Mesenchymal stem cell (in vitro differentiated cells and primary cell): ENCODE measurements around the gene SEZ6L2.

Experiments
- DNase-seq: peaks from one replicate; pipeline ENCODE4 v3.0.0-alpha.2; 2013
- H2AFZ ChIP-seq: one replicate; pipeline ENCODE4 v1.6.1; 2013; ENCODE audit warnings: low read depth, mild to moderate bottlenecking, control low read depth, inconsistent platforms, low read length, moderate library complexity
- H2AK5ac ChIP-seq: 2 replicates; pipeline ENCODE4 v1.6.1; 2013; ENCODE audit warnings: low read length, moderate library complexity, mild to moderate bottlenecking, inconsistent platforms; ENCODE audit not compliant: severe bottlenecking
- H2BK120ac ChIP-seq: one replicate; pipeline ENCODE4 v1.6.1; 2013; ENCODE audit warnings: low read depth, mild to moderate bottlenecking, inconsistent platforms, low read length, moderate library complexity
- H2BK12ac ChIP-seq, 2 experiments: one replicate each; pipeline ENCODE4 v1.6.1; 2013; ENCODE audit warnings: inconsistent platforms in 2 of 2, low read length in 2 of 2, mild to moderate bottlenecking in 2 of 2, moderate library complexity in 2 of 2, control low read depth in 1 of 2
- H2BK15ac ChIP-seq: one replicate; pipeline ENCODE4 v1.6.1; 2013; ENCODE audit warnings: mild to moderate bottlenecking, low read depth, inconsistent platforms; ENCODE audit not compliant: poor library complexity, severe bottlenecking
- H2BK5ac ChIP-seq: 2 replicates; pipeline ENCODE4 v1.6.1; 2013; ENCODE audit warnings: low read depth, mild to moderate bottlenecking, low read length, control low read depth, inconsistent platforms; ENCODE audit not compliant: poor library complexity, severe bottlenecking
- H3K14ac ChIP-seq, 2 experiments: one replicate each; pipeline ENCODE4 v1.6.1; 2013; ENCODE audit warnings: inconsistent platforms in 2 of 2, low read length in 2 of 2, control low read depth in 1 of 2, mild to moderate bottlenecking in 1 of 2, moderate library complexity in 1 of 2
- H3K18ac ChIP-seq, 2 experiments: one replicate each; pipeline ENCODE4 v1.6.1; 2013; ENCODE audit warnings: inconsistent platforms in 2 of 2, low read length in 2 of 2, control low read depth in 1 of 2, low read depth in 1 of 2, mild to moderate bottlenecking in 1 of 2
- H3K23ac ChIP-seq, 2 experiments: one replicate each; pipeline ENCODE4 v1.6.1; 2013; ENCODE audit warnings: inconsistent platforms in 2 of 2, low read length in 2 of 2, mild to moderate bottlenecking in 2 of 2, moderate library complexity in 2 of 2, control low read depth in 1 of 2
- H3K27ac ChIP-seq: 2 replicates; pipeline ENCODE4 v1.5.1; 2013; ENCODE audit warnings: mild to moderate bottlenecking, moderate library complexity, low read length, control low read depth, inconsistent platforms; ENCODE audit not compliant: poor library complexity, severe bottlenecking
- H3K27me3 ChIP-seq, 2 experiments: 2 replicates each; pipeline versions ENCODE4 v1.6.1 to v1.7.0; 2013; ENCODE audit warnings: low read length in 2 of 2, mild to moderate bottlenecking in 2 of 2, moderate library complexity in 2 of 2, control low read depth in 1 of 2, inconsistent platforms in 1 of 2; ENCODE audit not compliant: control insufficient read depth in 1 of 2, insufficient read depth in 1 of 2
- H3K36me3 ChIP-seq, 2 experiments: 2 replicates each; pipeline versions ENCODE4 v1.6.1 to v1.7.0; 2013; ENCODE audit warnings: low read length in 2 of 2, control low read depth in 1 of 2, inconsistent platforms in 1 of 2, low read depth in 1 of 2, mild to moderate bottlenecking in 1 of 2; ENCODE audit not compliant: insufficient read depth in 2 of 2, control insufficient read depth in 1 of 2
- H3K4ac ChIP-seq, 2 experiments: one replicate each; pipeline ENCODE4 v1.6.1; 2013; ENCODE audit warnings: inconsistent platforms in 2 of 2, low read length in 2 of 2, mild to moderate bottlenecking in 2 of 2, moderate library complexity in 2 of 2, control low read depth in 1 of 2, low read depth in 1 of 2
- H3K4me1 ChIP-seq: 2 replicates; pipeline ENCODE4 v1.6.1; 2013; ENCODE audit warnings: low read depth, low read length, control low read depth; ENCODE audit not compliant: control insufficient read depth, insufficient read depth
- H3K4me2 ChIP-seq: 2 replicates; pipeline ENCODE4 v1.6.1; 2013; ENCODE audit warnings: low read length, mild to moderate bottlenecking, inconsistent platforms; ENCODE audit not compliant: poor library complexity, severe bottlenecking
- H3K4me3 ChIP-seq, 2 experiments: 2 replicates each; pipeline versions ENCODE4 v1.5.1 to v1.7.0; 2013; ENCODE audit warnings: low read length in 2 of 2, mild to moderate bottlenecking in 2 of 2, control low read depth in 1 of 2, low read depth in 1 of 2; ENCODE audit not compliant: insufficient read depth in 1 of 2
- H3K79me1 ChIP-seq: replicated peaks from 2 replicates; pipeline ENCODE4 v1.6.1; 2013; ENCODE audit warnings: mild to moderate bottlenecking, control low read depth, low read length, inconsistent platforms; ENCODE audit not compliant: poor library complexity, severe bottlenecking
- H3K9ac ChIP-seq: 2 replicates; pipeline ENCODE4 v1.7.0; 2013; ENCODE audit warnings: mild to moderate bottlenecking, low read length, moderate library complexity
- H3K9me3 ChIP-seq: 2 replicates; pipeline ENCODE4 v1.7.0; 2013; ENCODE audit warnings: mild to moderate bottlenecking, low read length; ENCODE audit not compliant: control insufficient read depth
- H4K8ac ChIP-seq: one replicate; pipeline ENCODE4 v1.6.1; 2013; ENCODE audit warnings: inconsistent platforms, mild to moderate bottlenecking, low read length, moderate library complexity
- H4K91ac ChIP-seq: one replicate; pipeline ENCODE4 v1.6.1; 2013; ENCODE audit warnings: mild to moderate bottlenecking, low read length, inconsistent platforms
- WGBS: methylation state at CpG from one replicate; pipeline ENCODE4 v1.1.7; 2013; ENCODE audit warnings: mixed read lengths; 5-methylcytosine and 5-hydroxymethylcytosine counted together

SEZ6L2 gene

GRCh38 chr16:29925105-29925756 lies 25.9 kb upstream of the SEZ6L2 start:
- Histone ChIP-seq H2BK5ac (no peak overlapping the region), H3K4me3 (peak overlapping the region; percentile 82 to 88), H3K79me1 (peaks cover 18% of the 10 kb centered on the region), H3K27ac (no peak overlapping the region), H4K91ac (no peak overlapping the region), H3K9me3 (no peaks in the 10 kb centered on the region), H3K9ac (peak overlapping the region; percentile 93), H3K18ac (peak overlapping the region in 1 of 2 experiments; percentile 93), H3K4ac (peak overlapping the region in 1 of 2 experiments; percentile 62), H3K14ac (peak overlapping the region in 1 of 2 experiments; percentile 92), H3K27me3 (no peaks in the 10 kb centered on the region), H3K4me1 (peaks cover 16% of the 10 kb centered on the region), H2BK12ac (no peak overlapping the region), H3K4me2 (peak overlapping the region; percentile 75), H4K8ac (no peak overlapping the region), H3K23ac (peak overlapping the region in 1 of 2 experiments; percentile 64), H2BK120ac (no peak overlapping the region), H2AFZ (no peak overlapping the region), H3K36me3 (peaks cover 7 to 29% of the 10 kb centered on the region in 2 experiments), H2AK5ac (no peak overlapping the region), H2BK15ac (no peak overlapping the region)
- 10% methylated on average over 9 of the region's 9 CpGs for WGBS
- peak; percentile 25 for DNase-seq

DNA sequence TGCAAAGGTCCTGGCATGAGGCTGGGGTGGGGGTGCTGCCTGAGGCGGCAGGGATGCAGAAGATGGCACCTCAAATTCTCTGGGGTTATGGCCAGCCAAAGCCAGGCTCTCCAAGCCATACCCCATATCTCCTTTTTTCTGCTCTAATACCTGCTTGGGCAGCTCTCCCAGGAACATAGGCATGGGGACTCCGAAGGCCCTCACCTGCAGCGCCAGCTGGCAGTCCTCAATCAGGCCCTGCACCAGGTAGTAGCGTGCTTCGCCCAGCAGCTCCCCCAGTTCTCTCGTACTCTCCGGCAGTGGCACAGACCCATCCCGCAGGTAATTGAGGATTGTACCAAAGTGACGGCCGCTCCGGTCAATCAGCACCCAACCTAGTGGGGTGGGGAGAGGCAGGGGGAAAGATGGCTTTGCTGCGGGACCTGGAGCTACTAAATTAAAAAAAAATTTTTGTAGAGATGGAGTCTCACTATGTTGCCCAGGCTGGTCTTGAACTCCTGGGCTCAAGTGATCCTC lies 23.7 kb upstream of the SEZ6L2 start:
- Histone ChIP-seq H3K4me2 (no peak overlapping the region), H2BK5ac (no peak overlapping the region), H3K4me3 (no peak overlapping the region), H3K27me3 (no peaks in the 10 kb centered on the region), H3K9me3 (no peaks in the 10 kb centered on the region), H3K79me1 (peaks cover 21% of the 10 kb centered on the region), H3K36me3 (peaks cover 14 to 46% of the 10 kb centered on the region in 2 experiments), H3K14ac (no peak overlapping the region), H2BK15ac (no peak overlapping the region), H3K9ac (no peak overlapping the region), H2AK5ac (no peak overlapping the region), H3K23ac (peak overlapping the region in 1 of 2 experiments; percentile 69), H4K91ac (no peak overlapping the region), H3K18ac (no peak overlapping the region), H4K8ac (no peak overlapping the region), H2BK120ac (no peak overlapping the region), H3K4ac (no peak overlapping the region), H2BK12ac (no peak overlapping the region), H2AFZ (no peak overlapping the region), H3K27ac (no peak overlapping the region), H3K4me1 (peaks cover 16% of the 10 kb centered on the region)
- DNase-seq: no peak
- 97% methylated on average over 12 of the region's 12 CpGs for WGBS

GRCh38 chr16:29922326-29922725 lies 23.0 kb upstream of the SEZ6L2 start:
- H3K79me1 ChIP-seq: peaks cover 21% of the 10 kb centered on the region
- no peak overlapping the region for H2BK120ac ChIP-seq
- no peak overlapping the region for H2BK5ac ChIP-seq
- DNase-seq: no peak
- H3K36me3 ChIP-seq: peaks cover 18 to 50% of the 10 kb centered on the region in 2 experiments
- H3K9me3 ChIP-seq: no peaks in the 10 kb centered on the region
- H2BK12ac ChIP-seq: no peak overlapping the region
- H3K9ac ChIP-seq: no peak overlapping the region
- no peak overlapping the region for H3K23ac ChIP-seq
- 100% methylated on average over 2 of the region's 2 CpGs for WGBS
- no peak overlapping the region for H2BK15ac ChIP-seq
- no peaks in the 10 kb centered on the region for H3K27me3 ChIP-seq
- H3K4ac ChIP-seq: no peak overlapping the region
- no peak overlapping the region for H4K8ac ChIP-seq
- H3K27ac ChIP-seq: no peak overlapping the region
- peaks cover 15% of the 10 kb centered on the region for H3K4me1 ChIP-seq
- no peak overlapping the region for H3K4me2 ChIP-seq
- no peak overlapping the region for H3K14ac ChIP-seq
- H2AFZ ChIP-seq: no peak overlapping the region
- H3K18ac ChIP-seq: no peak overlapping the region
- no peak overlapping the region for H2AK5ac ChIP-seq
- no peak overlapping the region for H4K91ac ChIP-seq
- no peak overlapping the region for H3K4me3 ChIP-seq

DNA sequence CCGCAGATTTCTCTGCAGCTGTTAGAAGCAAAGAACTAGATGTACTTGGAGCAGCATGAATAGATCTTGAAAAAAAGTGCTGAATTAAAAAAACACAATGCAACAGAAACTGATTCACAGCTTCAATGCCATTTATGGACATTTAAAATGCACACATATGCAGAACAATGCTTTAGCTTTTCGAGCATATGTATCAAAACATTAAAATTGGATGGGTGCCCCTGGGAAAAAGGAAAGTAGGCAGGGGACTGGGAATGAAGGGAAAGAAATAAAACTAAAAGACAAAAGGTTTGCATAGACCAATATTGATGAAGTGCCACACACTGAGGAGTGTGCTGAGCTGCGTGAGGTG lies 21.7 kb upstream of the SEZ6L2 start:
- no peak overlapping the region for H2BK12ac ChIP-seq
- peaks cover 24% of the 10 kb centered on the region for H3K79me1 ChIP-seq
- no peak overlapping the region for H2AK5ac ChIP-seq
- no peak overlapping the region for H2BK120ac ChIP-seq
- WGBS: 98% methylated on average over 2 of the region's 3 CpGs
- no peak overlapping the region for H4K91ac ChIP-seq
- no peak overlapping the region for H3K18ac ChIP-seq
- no peak overlapping the region for H4K8ac ChIP-seq
- no peaks in the 10 kb centered on the region for H3K27me3 ChIP-seq
- no peak overlapping the region for H2AFZ ChIP-seq
- H3K14ac ChIP-seq: no peak overlapping the region
- H3K4me1 ChIP-seq: peaks cover 11% of the 10 kb centered on the region
- no peak overlapping the region for H2BK5ac ChIP-seq
- no peak overlapping the region for H3K9ac ChIP-seq
- no peak overlapping the region for H3K27ac ChIP-seq
- H3K23ac ChIP-seq: no peak overlapping the region
- DNase-seq: no peak
- H3K4ac ChIP-seq: no peak overlapping the region
- no peak overlapping the region for H3K4me3 ChIP-seq
- H2BK15ac ChIP-seq: no peak overlapping the region
- H3K9me3 ChIP-seq: no peaks in the 10 kb centered on the region
- H3K4me2 ChIP-seq: no peak overlapping the region
- H3K36me3 ChIP-seq: peaks cover 24 to 58% of the 10 kb centered on the region in 2 experiments
